Measurements from ENCODE around the gene PLOD2. TPM values are rescaled to one million over a fixed set of nuclear protein-coding genes. Genes with fewer than 3 reads are reported as not detected.

PLOD2 gene
- total and polyA plus RNA-seq, 7 donors, result 2.0 to 15.7 (median 7.5) TPM

- no peak overlapping the region for H3K4me3 ChIP-seq
- no peaks in the 10 kb centered on the region for H3K36me3 ChIP-seq (ENCODE audit: insufficient read depth in 1 of 2, low read depth in 1 of 2)
- TF ChIP-seq CTCF (IDR thresholded peaks at IDR 0.05), result no peak
- no peak overlapping the region for H3K27ac ChIP-seq
- no peaks in the 10 kb centered on the region for H3K27me3 ChIP-seq (ENCODE audit: insufficient read depth in 3 of 3, low read length in 2 of 3)
- no peaks in the 10 kb centered on the region for H3K4me1 ChIP-seq
- intact Hi-C loops (cut with DNase I), result no loop called here
- DNase-seq (no peak), ATAC-seq (no peak)
- H3K9me3 ChIP-seq, result no peaks in the 10 kb centered on the region
- 97 to 98% (median 98%) methylated on average over 1 of the region's 1 CpG for WGBS, 3 donors
Observed at GRCh38 chr3:146154316-146154715, 6.7 kb downstream of the PLOD2 start.

- Histone ChIP-seq H3K9me3 (no peaks in the 10 kb centered on the region), H3K4me1 (no peaks in the 10 kb centered on the region), H3K36me3 (ENCODE audit: insufficient read depth in 1 of 2, low read depth in 1 of 2) (no peaks in the 10 kb centered on the region), H3K27me3 (ENCODE audit: insufficient read depth in 3 of 3, low read length in 2 of 3) (no peaks in the 10 kb centered on the region), H3K27ac (no peak overlapping the region), H3K4me3 (no peak overlapping the region)
- TF ChIP-seq CTCF (IDR thresholded peaks at IDR 0.05), result no peak
- intact Hi-C loops (cut with DNase I), result no loop called here
- no peak for ATAC-seq
- no peak for DNase-seq
- WGBS, 3 donors, result 74 to 85% (median 75%) methylated on average over 4 of the region's 4 CpGs
Observed at GRCh38 chr3:146153429-146153828, 7.6 kb downstream of the PLOD2 start.

GRCh38 chr3:146152834-146153233, 8.2 kb downstream of the PLOD2 start:
- H3K27me3 ChIP-seq (ENCODE audit: insufficient read depth in 3 of 3, low read length in 2 of 3), result no peaks in the 10 kb centered on the region
- H3K9me3 ChIP-seq, result no peaks in the 10 kb centered on the region
- no peak for TF ChIP-seq CTCF (IDR thresholded peaks at IDR 0.05)
- no peaks in the 10 kb centered on the region for H3K36me3 ChIP-seq (ENCODE audit: insufficient read depth in 1 of 2, low read depth in 1 of 2)
- H3K4me1 ChIP-seq, result no peaks in the 10 kb centered on the region
- H3K4me3 ChIP-seq, result no peak overlapping the region
- WGBS, 3 donors, result 60 to 81% (median 71%) methylated on average over 6 of the region's 6 CpGs
- intact Hi-C loops (cut with DNase I), result no loop called here
- no peak for DNase-seq
- H3K27ac ChIP-seq, result no peak overlapping the region
- ATAC-seq, result no peak

- WGBS, 3 donors, result 92 to 100% (median 96%) methylated on average over 1 of the region's 1 CpG
- H3K9me3 ChIP-seq, result no peaks in the 10 kb centered on the region
- no peaks in the 10 kb centered on the region for H3K4me1 ChIP-seq
- ATAC-seq (no peak), DNase-seq (no peak)
- no peak overlapping the region for H3K4me3 ChIP-seq
- H3K36me3 ChIP-seq (ENCODE audit: insufficient read depth in 1 of 2, low read depth in 1 of 2), result no peaks in the 10 kb centered on the region
- intact Hi-C loops (cut with DNase I), result no loop called here
- H3K27me3 ChIP-seq (ENCODE audit: insufficient read depth in 3 of 3, low read length in 2 of 3), result no peaks in the 10 kb centered on the region
- TF ChIP-seq CTCF (IDR thresholded peaks at IDR 0.05), result no peak
- H3K27ac ChIP-seq, result no peak overlapping the region
Observed at GRCh38 chr3:146148468-146148931, 12.5 kb downstream of the PLOD2 start.

- Histone ChIP-seq H3K27ac (no peak overlapping the region), H3K4me1 (peaks cover 5% of the 10 kb centered on the region), H3K27me3 (ENCODE audit: insufficient read depth in 3 of 3, low read length in 2 of 3) (no peaks in the 10 kb centered on the region), H3K9me3 (no peaks in the 10 kb centered on the region), H3K4me3 (no peak overlapping the region), H3K36me3 (ENCODE audit: insufficient read depth in 1 of 2, low read depth in 1 of 2) (no peaks in the 10 kb centered on the region)
- TF ChIP-seq CTCF (IDR thresholded peaks at IDR 0.05), result no peak
- ATAC-seq (no peak), DNase-seq (no peak)
- 93 to 96% (median 95%) methylated on average over 1 of the region's 1 CpG for WGBS, 3 donors
- intact Hi-C loops (cut with DNase I), result no loop called here
Observed at GRCh38 chr3:146145642-146146041, 15.3 kb downstream of the PLOD2 start.

Data from psoas muscle (tissue), 8 donors.